ENCODE results near the gene CES4A.
A peak's percentile ranks its signal among the peaks of the same experiment; 100 is the strongest.

Gene CES4A

DNA sequence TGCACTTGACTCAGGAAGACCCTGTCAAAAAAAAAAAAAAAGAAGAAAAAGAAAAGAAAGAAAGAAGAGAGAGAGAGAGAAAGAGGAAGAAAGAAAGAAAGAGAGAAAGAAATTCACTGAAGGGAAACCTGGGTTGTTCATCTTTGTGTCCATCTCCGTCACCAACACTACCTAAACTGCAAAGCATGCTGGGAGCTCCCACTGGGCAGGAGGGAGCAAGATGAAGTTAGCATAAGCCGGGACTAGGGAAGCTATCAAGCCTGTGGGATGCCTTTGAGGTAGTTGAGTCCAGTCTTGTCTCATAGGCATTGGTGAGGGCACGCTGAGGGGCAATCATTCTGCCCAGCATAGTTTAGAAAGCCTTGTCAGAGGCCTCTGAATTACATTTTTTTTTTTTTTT lies 32.9 kb downstream of the CES4A start:
- no peaks in the 10 kb centered on the region for H3K36me3 ChIP-seq (ENCODE audit: control insufficient read depth, insufficient read depth, low read length)
- H3K56ac ChIP-seq (ENCODE audit: low read length), result no peak overlapping the region
- no peaks in the 10 kb centered on the region for H3K79me2 ChIP-seq (ENCODE audit: control insufficient read depth, insufficient read depth, low read length)
- no peak for DNase-seq
- no peak overlapping the region for H2AK5ac ChIP-seq (ENCODE audit: low read length)
- H3K27me3 ChIP-seq (ENCODE audit: insufficient read depth, low read length, poor library complexity), result no peaks in the 10 kb centered on the region
- no peak overlapping the region for H3K9ac ChIP-seq (ENCODE audit: low read length)
- H3K4me2 ChIP-seq (ENCODE audit: low read length), result no peak overlapping the region
- no CpG with 5 or more reads among the region's 3 CpGs for WGBS (ENCODE audit: extremely low coverage, insufficient coverage, low lambda C conversion rate)
- H3K4me3 ChIP-seq (ENCODE audit: low read length), result no peak overlapping the region
- H3K18ac ChIP-seq (ENCODE audit: low read length), result no peak overlapping the region
- H3K4ac ChIP-seq (ENCODE audit: low read depth, low read length), result no peak overlapping the region
- no peaks in the 10 kb centered on the region for H3K79me1 ChIP-seq (ENCODE audit: low read length)
- H2BK5ac ChIP-seq (ENCODE audit: low read length), result no peak overlapping the region
- no peak overlapping the region for H2BK15ac ChIP-seq (replicated peaks; ENCODE audit: low read depth)
- no peak overlapping the region for H4K5ac ChIP-seq (ENCODE audit: low read length)
- H3K4me1 ChIP-seq (ENCODE audit: control insufficient read depth, low read depth, low read length), result peaks cover 2% of the 10 kb centered on the region
- no peak overlapping the region for H2BK120ac ChIP-seq (ENCODE audit: low read depth, low read length)
- H3K23ac ChIP-seq (ENCODE audit: low read length), result no peak overlapping the region
- H4K8ac ChIP-seq (ENCODE audit: low read depth, low read length), result no peak overlapping the region
- no peak overlapping the region for H3K27ac ChIP-seq (ENCODE audit: low read depth, low read length)

DNA sequence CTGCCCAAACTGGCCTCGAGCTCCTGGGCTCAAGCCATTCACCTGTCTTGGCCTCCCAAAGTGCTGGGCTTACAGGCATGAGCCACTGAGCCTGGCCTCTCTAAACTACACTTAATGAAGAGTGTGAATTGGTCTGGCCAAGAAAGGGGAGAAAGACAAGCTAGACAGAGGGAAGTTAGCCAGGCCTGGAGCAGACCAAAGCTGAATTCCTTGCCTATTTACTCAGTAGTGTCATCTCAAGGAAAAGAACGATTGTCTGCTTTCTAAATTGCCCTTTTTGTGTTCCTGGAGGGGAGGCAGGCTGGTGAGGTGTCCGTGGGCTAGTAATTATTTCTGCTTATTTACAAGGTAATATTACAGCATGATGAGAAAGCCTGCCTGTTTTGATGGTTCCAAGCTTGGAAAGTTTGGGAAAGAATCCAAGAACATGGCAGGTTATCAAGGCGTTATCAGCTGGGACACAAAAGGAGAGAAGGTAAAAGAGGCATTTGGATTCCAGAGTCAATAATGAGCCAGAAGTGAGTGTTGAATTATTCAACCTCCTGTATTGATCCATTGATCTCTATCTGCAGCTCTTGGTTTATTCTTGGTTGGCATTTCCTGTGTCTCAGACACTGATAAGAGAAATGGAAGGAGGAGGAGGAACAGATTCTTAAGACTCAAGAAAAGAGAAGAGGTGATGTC lies 34.3 kb downstream of the CES4A start:
- no peak overlapping the region for H3K4me3 ChIP-seq (ENCODE audit: low read length)
- no peaks in the 10 kb centered on the region for H3K79me1 ChIP-seq (ENCODE audit: low read length)
- peak overlapping the region; percentile 1 for H2BK5ac ChIP-seq (ENCODE audit: low read length)
- peaks cover 2% of the 10 kb centered on the region for H3K4me1 ChIP-seq (ENCODE audit: control insufficient read depth, low read depth, low read length)
- H2AK5ac ChIP-seq (ENCODE audit: low read length), result no peak overlapping the region
- no peak overlapping the region for H3K9ac ChIP-seq (ENCODE audit: low read length)
- peak; percentile 57 for DNase-seq
- H3K4ac ChIP-seq (ENCODE audit: low read depth, low read length), result no peak overlapping the region
- no peak overlapping the region for H4K8ac ChIP-seq (ENCODE audit: low read depth, low read length)
- no peaks in the 10 kb centered on the region for H3K79me2 ChIP-seq (ENCODE audit: control insufficient read depth, insufficient read depth, low read length)
- no peaks in the 10 kb centered on the region for H3K36me3 ChIP-seq (ENCODE audit: control insufficient read depth, insufficient read depth, low read length)
- H3K27me3 ChIP-seq (ENCODE audit: insufficient read depth, low read length, poor library complexity), result no peaks in the 10 kb centered on the region
- H4K5ac ChIP-seq (ENCODE audit: low read length), result no peak overlapping the region
- no peak overlapping the region for H3K23ac ChIP-seq (ENCODE audit: low read length)
- WGBS (ENCODE audit: extremely low coverage, insufficient coverage, low lambda C conversion rate), result no CpG with 5 or more reads among the region's 4 CpGs
- no peak overlapping the region for H2BK15ac ChIP-seq (replicated peaks; ENCODE audit: low read depth)
- H3K27ac ChIP-seq (ENCODE audit: low read depth, low read length), result peak overlapping the region; percentile 72
- H2BK120ac ChIP-seq (ENCODE audit: low read depth, low read length), result peak overlapping the region; percentile 31
- no peak overlapping the region for H3K4me2 ChIP-seq (ENCODE audit: low read length)
- peak overlapping the region; percentile 22 for H3K56ac ChIP-seq (ENCODE audit: low read length)
- no peak overlapping the region for H3K18ac ChIP-seq (ENCODE audit: low read length)

GRCh38 chr16:67023689-67024088 lies 35.3 kb downstream of the CES4A start:
- H3K27me3 ChIP-seq (ENCODE audit: insufficient read depth, low read length, poor library complexity), result no peaks in the 10 kb centered on the region
- H3K56ac ChIP-seq (ENCODE audit: low read length), result no peak overlapping the region
- H3K36me3 ChIP-seq (ENCODE audit: control insufficient read depth, insufficient read depth, low read length), result no peaks in the 10 kb centered on the region
- no peak overlapping the region for H3K9ac ChIP-seq (ENCODE audit: low read length)
- H3K4me3 ChIP-seq (ENCODE audit: low read length), result no peak overlapping the region
- no peak overlapping the region for H3K27ac ChIP-seq (ENCODE audit: low read depth, low read length)
- no peaks in the 10 kb centered on the region for H3K79me1 ChIP-seq (ENCODE audit: low read length)
- H3K4me1 ChIP-seq (ENCODE audit: control insufficient read depth, low read depth, low read length), result peaks cover 2% of the 10 kb centered on the region
- no peak overlapping the region for H2BK15ac ChIP-seq (replicated peaks; ENCODE audit: low read depth)
- H2BK120ac ChIP-seq (ENCODE audit: low read depth, low read length), result no peak overlapping the region
- no peak overlapping the region for H2BK5ac ChIP-seq (ENCODE audit: low read length)
- H3K23ac ChIP-seq (ENCODE audit: low read length), result no peak overlapping the region
- no peak overlapping the region for H3K18ac ChIP-seq (ENCODE audit: low read length)
- no peak overlapping the region for H3K4ac ChIP-seq (ENCODE audit: low read depth, low read length)
- no peak overlapping the region for H4K8ac ChIP-seq (ENCODE audit: low read depth, low read length)
- DNase-seq, result no peak
- H3K4me2 ChIP-seq (ENCODE audit: low read length), result no peak overlapping the region
- no CpG with 5 or more reads among the region's 1 CpG for WGBS (ENCODE audit: extremely low coverage, insufficient coverage, low lambda C conversion rate)
- no peak overlapping the region for H2AK5ac ChIP-seq (ENCODE audit: low read length)
- no peaks in the 10 kb centered on the region for H3K79me2 ChIP-seq (ENCODE audit: control insufficient read depth, insufficient read depth, low read length)
- no peak overlapping the region for H4K5ac ChIP-seq (ENCODE audit: low read length)

- Histone ChIP-seq H3K79me1 (ENCODE audit: low read length) (no peaks in the 10 kb centered on the region), H3K27ac (ENCODE audit: low read depth, low read length) (no peak overlapping the region), H3K36me3 (ENCODE audit: control insufficient read depth, insufficient read depth, low read length) (no peaks in the 10 kb centered on the region), H2AK5ac (ENCODE audit: low read length) (no peak overlapping the region), H3K18ac (ENCODE audit: low read length) (no peak overlapping the region), H3K4ac (ENCODE audit: low read depth, low read length) (no peak overlapping the region), H3K9ac (ENCODE audit: low read length) (no peak overlapping the region), H3K23ac (ENCODE audit: low read length) (no peak overlapping the region), H3K27me3 (ENCODE audit: insufficient read depth, low read length, poor library complexity) (no peaks in the 10 kb centered on the region), H3K56ac (ENCODE audit: low read length) (no peak overlapping the region), H3K4me2 (ENCODE audit: low read length) (no peak overlapping the region), H4K8ac (ENCODE audit: low read depth, low read length) (no peak overlapping the region), H3K4me3 (ENCODE audit: low read length) (no peak overlapping the region), H3K79me2 (ENCODE audit: control insufficient read depth, insufficient read depth, low read length) (peaks cover 2% of the 10 kb centered on the region), H4K5ac (ENCODE audit: low read length) (no peak overlapping the region), H3K4me1 (ENCODE audit: control insufficient read depth, low read depth, low read length) (peaks cover 2% of the 10 kb centered on the region), H2BK15ac (replicated peaks; ENCODE audit: low read depth) (no peak overlapping the region), H2BK120ac (ENCODE audit: low read depth, low read length) (no peak overlapping the region), H2BK5ac (ENCODE audit: low read length) (no peak overlapping the region)
- WGBS (ENCODE audit: extremely low coverage, insufficient coverage, low lambda C conversion rate), result no CpG with 5 or more reads among the region's 4 CpGs
- DNase-seq, result no peak
Observed at GRCh38 chr16:67024384-67025209, 36.2 kb downstream of the CES4A start.

DNA sequence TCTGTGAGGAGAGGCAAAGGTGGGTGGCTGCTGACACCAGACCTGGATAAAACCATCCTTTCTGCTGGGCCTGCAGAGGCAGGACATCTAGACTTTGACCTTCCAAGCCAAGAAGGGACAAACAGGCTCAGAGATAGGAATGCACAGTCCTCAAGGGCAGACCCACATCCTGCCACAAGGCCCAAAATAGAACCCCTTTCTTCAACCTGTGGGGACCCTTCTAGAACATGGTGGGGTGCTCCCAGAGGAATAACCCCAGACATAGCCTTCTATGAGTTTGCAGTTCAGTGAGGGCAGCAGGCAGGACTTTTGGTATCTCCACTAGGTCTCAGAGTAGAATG lies 36.8 kb downstream of the CES4A start:
- Histone ChIP-seq H4K5ac (ENCODE audit: low read length) (no peak overlapping the region), H3K56ac (ENCODE audit: low read length) (no peak overlapping the region), H3K27ac (ENCODE audit: low read depth, low read length) (no peak overlapping the region), H3K4me2 (ENCODE audit: low read length) (no peak overlapping the region), H2AK5ac (ENCODE audit: low read length) (no peak overlapping the region), H2BK120ac (ENCODE audit: low read depth, low read length) (peak overlapping the region; percentile 46), H3K4me3 (ENCODE audit: low read length) (no peak overlapping the region), H2BK5ac (ENCODE audit: low read length) (no peak overlapping the region), H3K23ac (ENCODE audit: low read length) (no peak overlapping the region), H2BK15ac (replicated peaks; ENCODE audit: low read depth) (no peak overlapping the region), H4K8ac (ENCODE audit: low read depth, low read length) (no peak overlapping the region), H3K4me1 (ENCODE audit: control insufficient read depth, low read depth, low read length) (peaks cover 2% of the 10 kb centered on the region), H3K27me3 (ENCODE audit: insufficient read depth, low read length, poor library complexity) (no peaks in the 10 kb centered on the region), H3K79me1 (ENCODE audit: low read length) (peaks cover 2% of the 10 kb centered on the region), H3K4ac (ENCODE audit: low read depth, low read length) (no peak overlapping the region), H3K9ac (ENCODE audit: low read length) (no peak overlapping the region), H3K18ac (ENCODE audit: low read length) (no peak overlapping the region), H3K36me3 (ENCODE audit: control insufficient read depth, insufficient read depth, low read length) (no peaks in the 10 kb centered on the region), H3K79me2 (ENCODE audit: control insufficient read depth, insufficient read depth, low read length) (peaks cover 8% of the 10 kb centered on the region)
- DNase-seq, result no peak
